NCI-H1048 (cell line): ENCODE results near the gene ADAR.

Experiments used
- DNase-seq: peaks from one replicate; lab custom pipeline; 2025; lab: John Stamatoyannopoulos, UW

The ADAR gene

DNA sequence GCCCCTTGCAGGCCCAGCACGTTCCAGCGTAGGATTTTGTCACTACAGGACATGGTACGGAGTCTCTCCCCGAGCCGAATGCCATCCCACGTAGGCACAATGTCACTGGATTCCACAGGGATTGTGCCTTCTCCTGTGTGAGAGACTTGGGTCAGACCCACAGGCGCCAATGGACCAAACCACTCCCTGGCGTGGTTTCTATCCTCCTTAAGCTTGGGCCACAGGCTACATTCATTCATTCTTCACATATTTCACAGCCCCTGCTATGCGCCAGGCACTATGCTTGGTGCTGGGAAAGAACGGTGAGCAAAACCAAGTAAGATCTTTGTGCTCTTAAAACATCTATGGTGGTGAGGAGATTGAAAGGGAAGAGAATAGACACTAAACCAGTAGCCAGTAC is 21.8 kb downstream of the ADAR start:
- DNase-seq, result no peak

DNA sequence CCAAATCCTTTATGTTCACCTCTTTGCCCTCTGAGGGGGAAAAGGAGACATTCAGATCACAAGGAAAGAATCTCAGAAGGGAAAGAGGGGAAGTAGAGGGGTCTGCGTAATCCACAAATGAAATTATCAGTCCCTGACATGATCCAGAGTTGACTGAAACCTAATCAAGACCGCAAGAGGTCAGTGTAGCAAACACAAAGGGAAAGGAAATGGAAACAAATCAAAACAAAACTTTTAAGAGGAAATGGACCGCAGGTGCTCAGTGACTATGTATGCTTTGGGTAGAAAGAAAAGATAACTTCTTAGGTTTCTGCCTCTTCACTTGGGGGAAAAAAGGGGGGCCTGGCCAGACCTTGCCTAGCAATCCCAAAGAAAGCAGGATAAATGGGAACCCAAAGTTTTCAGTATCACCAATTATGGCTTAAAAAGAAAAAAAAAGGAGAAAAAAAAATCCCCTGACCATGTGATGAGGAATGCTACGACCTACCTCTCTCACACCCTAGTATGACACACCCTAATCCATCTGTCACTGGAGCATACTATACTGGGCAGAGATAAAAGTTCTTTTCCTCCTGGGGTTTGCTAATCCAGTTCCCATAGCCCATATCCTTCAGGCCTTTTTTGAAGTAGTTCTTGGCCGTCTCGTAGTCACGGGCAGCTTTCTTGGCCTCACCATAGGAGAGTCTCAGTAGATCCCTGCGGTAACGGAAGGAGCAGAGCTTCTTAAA is 23.6 kb downstream of the ADAR start:
- no peak for DNase-seq

DNA sequence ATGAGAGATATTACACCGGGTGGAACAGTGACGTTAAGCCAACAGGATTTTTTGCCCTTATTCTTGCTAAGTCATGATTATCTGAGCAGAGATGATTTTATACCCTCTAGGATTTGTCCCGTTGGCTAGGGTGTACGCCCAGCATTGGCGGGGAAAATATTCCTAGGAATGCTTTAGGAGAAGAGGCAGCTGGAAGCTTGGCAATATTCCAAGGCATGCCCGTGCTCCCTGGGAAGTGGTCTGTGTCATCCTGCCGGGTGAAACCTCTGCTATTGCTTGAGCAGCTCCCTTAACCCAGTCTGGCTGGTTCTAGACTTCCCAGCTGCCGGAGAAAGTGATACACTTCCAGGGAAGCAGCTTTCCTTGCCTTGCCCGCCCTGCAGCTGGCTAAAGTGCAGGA is 24.2 kb downstream of the ADAR start:
- DNase-seq, result no peak

DNA sequence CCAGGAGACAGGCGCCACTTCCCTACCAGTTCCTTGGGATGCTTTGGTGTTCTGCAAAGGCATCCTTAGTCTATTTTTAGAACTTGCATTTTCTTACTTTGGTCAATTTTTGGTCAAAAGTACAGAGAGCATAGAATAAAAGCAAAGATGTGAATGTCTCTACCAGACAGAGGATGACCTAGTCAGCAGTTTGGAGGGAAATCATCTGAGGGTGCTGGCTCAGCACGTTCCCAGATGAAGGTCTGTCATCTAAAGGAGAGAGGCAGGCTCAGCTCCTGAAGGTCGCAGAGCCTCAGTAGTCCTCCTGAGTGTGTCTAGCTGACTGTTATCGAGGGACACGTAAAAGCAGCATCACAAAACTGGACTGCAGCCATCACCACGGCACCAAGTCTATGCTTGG is 25.1 kb downstream of the ADAR start:
- no peak for DNase-seq

DNA sequence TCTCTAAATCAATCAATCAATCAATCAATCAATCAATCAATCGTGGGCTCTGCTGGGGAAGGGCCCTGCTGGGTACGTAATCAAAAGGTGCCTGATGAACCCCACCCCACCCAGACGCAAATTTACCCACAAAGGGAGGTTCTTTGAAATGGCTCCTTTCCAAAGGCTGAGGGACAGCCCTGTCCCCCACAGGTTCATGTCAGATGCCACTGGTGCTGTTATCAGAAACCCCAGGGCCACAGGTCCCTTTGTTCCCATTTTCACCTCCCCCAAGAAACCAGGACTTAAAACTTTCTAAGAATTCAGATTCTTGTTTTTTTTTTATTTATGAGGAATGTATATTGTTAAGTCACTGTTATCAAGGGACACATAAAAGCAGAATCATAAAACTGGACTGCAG is 26.2 kb downstream of the ADAR start:
- no peak for DNase-seq

DNA sequence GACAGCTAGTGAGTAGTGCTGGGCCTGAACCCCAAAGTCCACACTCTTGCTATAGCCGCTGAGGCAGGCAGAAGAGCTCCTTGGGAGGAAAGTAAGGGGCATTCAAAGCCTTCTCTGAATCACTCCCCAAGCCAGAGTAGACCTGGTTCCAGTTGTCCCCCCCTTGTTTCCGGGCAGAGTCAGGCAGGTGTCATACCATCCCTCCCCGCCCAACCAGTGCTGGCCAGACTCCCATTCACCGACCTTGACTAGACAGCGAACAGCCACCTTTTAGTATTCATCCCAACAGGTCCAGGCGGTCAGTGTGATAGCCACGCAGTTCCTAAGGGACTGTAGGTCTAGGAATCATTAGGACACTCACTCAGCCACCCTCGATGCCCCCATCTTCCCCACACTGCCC is 28.6 kb downstream of the ADAR start:
- no peak for DNase-seq

DNA sequence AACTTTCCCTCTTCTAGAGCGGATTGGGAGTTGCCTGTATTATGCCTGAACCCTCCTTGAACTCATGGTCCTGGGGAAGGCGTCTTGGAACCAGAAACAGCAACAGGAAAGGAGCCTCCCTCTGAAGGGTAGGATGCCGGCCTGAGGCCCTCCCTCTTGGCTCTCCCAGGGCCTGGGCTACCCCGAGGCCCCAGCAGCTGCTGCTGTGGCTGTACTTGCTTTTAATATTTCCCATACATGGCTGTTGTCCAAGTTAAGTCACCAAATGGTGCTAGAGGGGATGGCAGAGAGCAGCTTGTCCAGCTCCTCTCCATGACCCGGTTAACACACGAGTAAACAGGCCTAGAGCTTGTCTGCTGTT is 29.9 kb downstream of the ADAR start:
- DNase-seq, result no peak

DNA sequence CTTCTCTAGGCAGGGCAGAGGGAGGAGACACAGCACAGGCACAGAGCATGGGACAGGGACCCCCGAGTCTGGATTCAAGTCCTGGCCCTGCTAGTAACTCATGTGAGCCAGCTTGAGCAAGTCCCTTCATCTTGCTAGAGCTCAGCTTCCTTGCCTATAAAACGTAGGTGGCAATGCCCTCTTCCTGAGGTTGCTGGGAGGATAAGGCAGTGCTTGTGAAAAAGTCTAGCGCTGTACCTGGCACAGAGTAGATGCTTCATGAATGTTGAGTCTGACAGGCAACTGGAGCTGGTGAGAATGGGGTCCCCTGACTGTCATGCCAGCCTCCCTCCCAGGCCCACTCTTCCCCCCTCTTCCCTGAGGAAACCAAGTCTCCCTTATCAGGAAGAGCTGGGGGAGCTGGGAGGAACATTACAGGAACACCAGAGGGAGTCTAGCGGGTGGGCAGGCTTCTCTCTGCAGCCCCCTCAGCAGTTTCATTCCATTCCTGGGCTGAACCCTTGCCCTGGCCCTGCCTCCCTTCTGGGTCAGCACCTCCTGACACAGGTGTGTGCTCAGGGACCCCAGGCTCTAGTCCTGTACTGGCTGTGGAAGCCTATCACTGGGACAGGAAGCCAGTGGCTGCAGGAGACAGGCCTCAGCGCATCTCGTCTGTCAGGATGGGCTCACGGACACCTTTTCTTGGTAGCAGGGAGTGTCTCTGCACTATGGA is 30.5 kb downstream of the ADAR start:
- DNase-seq, result no peak

DNA sequence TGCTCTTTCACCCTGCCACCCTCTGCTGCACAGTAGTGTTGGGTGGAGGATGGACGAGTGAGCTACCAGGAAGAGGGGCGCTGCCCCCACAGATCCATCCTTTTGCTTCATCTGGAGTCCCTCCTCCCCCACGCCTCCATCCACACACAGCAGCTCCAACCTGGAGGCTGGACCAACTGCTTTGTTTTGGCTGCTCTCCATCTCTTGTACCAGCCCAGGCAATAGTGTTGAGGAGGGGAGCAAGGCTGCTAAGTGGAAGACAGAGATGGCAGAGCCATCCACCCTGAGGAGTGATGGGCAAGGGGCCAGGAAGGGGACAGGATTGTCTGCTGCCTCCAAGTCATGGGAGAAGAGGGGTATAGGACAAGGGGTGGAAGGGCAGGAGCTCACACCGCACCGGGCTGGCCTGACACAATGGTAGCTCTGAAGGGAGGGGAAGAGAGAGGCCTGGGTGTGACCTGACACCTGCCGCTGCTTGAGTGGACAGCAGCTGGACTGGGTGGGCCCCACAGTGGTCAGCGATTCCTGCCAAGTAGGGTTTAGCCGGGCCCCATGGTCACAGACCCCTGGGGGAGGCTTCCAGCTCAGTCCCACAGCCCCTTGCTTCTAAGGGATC is 31.9 kb downstream of the ADAR start:
- DNase-seq, result no peak

DNA sequence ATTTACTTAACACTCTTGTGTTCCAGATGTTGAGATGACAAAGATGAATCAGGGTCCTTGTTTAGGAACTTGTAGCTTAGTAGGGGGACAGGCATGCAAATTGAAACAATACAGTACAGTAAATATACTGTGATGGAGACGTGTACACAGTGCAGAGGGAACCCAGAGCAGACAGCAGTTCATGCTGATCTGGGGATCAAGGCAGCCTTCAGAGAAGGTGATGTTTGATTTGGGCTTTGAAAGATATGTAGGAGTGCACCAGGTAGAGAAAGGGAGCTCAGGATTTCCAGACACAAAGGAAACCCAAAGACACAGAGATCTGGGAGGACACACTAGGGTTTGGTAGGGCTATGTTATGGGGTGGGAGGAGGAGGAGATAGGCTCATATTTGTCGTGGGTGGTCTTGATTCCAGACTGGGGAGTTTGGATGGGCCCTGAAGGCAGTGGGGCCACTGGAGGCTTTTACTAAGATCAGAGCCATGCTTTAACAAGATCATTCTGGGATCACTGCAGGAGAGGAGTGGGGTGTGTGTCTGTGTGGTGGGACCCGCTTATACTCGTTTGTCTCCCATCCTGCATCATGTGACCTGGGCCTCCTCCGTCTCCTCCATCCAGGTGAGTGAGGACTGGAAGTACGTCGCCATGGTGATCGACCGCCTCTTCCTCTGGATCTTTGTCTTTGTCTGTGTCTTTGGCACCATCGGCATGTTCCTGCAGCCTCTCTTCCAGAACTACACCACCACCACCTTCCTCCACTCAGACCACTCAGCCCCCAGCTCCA is 32.6 kb downstream of the ADAR start:
- no peak for DNase-seq

DNA sequence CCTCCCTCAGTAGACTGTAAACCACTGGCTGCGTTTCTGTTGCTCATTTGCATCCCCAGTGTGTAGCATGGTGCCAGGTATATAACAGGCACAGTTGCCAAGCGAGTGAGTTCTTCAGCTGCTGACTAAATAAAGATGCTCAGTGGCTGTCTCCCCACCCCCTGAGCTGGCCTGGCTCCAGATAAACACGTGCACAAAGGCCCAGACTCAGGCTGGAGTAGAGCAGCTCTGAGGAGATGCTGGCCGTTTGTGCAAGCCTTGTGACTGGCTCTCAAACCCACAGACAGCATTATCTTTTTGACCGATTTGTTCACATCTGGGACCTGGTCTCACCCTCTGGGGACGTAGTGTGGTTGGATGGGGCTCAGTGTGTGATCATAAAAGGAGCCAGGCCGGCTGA is 33.3 kb downstream of the ADAR start:
- no peak for DNase-seq

DNA sequence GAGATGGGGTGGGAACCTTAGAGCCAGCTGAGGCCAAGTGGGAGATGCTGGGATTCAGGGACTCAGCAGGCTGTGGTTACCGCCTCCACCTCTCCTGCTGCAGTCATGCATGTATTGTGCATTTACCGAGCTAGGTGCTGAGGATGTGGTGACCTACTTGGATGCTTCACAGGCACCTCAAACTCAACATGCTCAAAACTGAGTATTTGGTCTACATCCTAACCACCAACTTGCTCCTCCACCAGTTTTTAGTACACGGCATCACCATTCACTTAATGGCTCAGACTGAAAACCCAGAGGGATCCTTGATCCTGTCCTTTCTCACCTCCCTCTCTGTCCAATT is 34.8 kb downstream of the ADAR start:
- no peak for DNase-seq

DNA sequence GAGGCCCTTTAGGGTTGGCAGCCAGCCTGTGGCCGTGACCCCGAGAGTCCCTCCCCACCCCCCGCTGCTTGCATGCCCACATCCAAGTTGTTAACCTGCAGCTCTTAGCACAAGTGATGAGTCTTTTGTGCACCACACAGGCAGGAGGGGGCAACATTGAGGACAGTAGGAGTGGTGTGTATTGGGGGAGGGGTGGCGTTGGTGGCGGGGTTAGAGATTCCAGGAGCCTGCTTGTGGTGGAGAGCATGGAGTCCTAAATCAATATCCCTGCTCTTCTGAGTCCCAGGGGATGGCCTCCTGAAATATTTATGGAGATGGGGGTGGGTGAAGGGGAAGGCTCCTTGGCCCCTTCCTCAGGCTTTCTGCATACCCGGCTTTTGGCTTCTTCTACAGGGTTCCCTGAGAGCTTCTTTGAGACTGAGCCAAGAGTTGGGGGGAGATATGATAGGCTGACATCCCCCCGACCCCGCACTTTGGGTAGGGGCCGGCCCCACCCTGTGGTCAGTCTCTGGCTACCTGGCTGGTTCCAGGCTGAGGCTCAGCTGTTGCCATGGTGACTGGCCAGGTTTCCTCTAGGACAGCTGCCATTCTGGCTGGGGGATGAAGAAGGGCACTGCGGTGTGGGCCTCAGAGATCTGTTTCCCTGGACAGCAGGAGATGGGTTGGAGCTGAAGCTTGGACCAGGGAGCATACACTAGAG is 35.4 kb downstream of the ADAR start:
- DNase-seq, result no peak

DNA sequence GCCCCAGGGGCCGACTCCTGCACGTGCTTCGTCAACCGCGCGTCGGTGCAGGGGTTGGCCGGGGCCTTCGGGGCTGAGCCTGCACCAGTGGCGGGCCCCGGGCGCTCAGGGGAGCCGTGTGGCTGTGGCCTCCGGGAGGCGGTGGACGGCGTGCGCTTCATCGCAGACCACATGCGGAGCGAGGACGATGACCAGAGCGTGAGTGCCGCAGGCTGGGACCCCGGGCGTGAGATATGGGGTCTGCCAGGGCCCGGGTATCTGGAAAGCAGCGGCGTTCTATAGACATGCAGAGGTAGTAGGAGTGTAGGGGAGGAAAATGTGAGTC is 36.1 kb downstream of the ADAR start:
- DNase-seq, result no peak

DNA sequence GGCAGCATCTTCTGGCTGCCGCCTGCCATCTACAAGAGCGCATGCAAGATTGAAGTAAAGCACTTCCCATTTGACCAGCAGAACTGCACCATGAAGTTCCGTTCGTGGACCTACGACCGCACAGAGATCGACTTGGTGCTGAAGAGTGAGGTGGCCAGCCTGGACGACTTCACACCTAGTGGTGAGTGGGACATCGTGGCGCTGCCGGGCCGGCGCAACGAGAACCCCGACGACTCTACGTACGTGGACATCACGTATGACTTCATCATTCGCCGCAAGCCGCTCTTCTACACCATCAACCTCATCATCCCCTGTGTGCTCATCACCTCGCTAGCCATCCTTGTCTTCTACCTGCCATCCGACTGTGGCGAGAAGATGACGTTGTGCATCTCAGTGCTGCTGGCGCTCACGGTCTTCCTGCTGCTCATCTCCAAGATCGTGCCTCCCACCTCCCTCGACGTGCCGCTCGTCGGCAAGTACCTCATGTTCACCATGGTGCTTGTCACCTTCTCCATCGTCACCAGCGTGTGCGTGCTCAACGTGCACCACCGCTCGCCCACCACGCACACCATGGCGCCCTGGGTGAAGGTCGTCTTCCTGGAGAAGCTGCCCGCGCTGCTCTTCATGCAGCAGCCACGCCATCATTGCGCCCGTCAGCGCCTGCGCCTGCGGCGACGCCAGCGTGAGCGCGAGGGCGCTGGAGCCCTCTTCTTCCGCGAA is 36.6 kb downstream of the ADAR start:
- no peak for DNase-seq

DNA sequence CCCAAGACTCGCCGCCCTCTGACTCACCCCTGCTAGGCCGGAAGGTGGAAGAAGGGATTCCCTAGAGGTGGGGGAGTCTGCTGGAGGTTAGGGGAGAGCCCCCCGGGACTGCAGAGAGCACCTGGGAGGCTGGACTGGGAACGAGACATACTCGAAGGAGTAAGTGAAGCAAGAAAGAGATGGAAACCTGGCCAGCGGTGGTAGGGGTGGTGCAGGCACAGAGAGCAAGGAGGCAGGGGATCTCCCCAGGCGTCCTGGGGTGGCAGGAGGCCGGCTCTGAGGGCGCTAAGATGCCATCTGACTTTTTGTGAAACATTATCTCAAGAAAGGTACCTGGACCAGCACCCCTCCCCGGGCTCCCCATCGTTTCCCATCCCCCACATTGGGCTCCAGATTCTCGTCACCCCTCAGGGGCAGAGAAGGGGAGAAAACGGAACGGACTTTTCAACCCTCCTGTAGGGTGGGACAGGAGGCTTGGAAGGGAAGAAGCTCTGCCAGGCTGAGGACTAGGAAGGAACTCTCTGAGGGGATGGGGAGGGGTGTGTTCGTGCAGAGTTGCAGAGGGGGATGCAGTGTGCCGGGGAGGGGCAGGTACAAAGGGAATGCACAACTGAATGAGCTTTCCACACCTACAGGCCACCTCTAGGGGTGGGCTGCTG is 39.7 kb downstream of the ADAR start:
- no peak for DNase-seq

DNA sequence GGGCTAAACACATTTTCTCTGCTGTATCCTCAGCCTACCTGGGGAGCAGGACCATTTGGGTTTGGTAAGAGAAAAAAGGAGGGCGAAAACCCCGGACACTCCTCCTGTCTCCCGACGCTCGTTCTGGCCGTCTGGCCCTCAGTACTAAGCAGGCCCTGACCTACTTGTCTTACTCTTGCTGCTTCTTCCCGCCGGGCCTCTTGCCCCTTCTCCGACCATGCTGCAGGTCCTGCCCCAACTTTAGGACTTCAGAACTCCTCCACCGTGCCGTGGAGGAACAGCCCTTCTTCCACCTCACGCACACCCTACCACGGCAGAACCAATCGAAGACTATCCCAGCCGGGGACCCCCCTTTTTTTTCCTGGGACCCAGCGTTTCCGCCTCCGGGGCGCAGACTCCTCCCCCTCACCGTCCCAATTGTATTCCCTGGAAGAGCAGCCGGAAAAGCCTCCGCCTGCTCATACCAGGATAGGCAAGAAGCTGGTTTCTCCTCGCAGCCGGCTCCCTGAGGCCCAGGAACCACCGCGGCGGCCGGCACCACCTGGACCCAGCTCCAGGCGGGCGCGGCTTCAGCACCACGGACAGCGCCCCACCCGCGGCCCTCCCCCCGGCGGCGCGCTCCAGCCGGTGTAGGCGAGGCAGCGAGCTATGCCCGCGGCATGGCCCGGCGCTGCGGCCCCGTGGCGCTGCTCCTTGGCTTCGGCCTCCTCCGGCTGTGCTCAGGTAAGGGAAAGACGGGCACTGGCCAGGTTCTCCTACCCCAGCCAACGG is 40.4 kb downstream of the ADAR start, which contains the start of gene CHRNB2:
Gene CHRNB2 (plus strand): TSS at position 393 of the 771 bp plus-strand sequence. CDS start 267 bp downstream, at position 660.
- no peak for DNase-seq

DNA sequence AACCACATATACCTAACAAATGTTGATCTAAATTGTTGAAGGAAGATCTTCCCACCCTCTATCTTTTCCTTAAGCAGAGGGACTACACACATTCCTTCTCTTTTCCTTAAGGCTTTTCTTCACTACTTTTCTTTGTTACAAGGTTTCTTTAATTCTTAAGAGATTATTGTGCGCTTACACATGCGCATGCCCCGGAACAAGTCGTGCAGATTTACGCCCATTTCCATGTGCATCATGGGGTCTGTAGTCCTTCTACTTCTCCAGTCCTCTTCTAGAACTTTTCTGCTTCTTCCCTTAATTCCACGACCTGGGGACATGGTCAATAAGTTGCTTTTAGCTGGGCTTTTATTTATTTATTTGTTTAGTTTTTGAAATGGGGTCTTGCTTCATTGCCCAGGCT is 42.1 kb downstream of the ADAR start:
- no peak for DNase-seq

DNA sequence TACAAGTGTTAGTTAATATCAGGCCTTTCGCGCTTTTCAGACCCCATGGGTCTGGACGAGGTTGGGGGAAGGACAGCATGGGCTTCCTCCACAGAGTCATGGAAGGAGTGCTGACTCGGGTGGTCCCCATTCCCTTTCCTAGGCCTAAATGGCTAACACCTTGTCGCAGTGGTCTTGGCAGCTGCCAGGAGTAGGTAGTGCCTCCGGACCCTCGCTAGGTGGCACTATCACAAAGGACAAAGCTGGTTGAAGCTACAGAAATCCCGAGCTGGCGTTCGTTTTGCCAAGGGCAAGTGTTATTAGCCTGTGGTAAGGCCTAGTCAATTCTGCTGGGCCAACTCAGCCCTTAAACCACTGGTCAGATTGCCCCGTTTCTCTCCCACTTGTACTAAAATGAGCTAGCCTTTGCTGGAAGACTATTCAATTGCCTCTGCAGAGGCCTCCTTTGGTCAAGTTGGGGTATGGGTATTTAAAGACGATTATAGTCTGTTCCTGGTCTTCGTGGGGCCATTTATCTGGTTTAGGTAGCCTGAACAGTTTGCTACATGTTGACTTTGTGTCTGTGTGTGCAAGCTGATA is 48.4 kb downstream of the ADAR start:
- DNase-seq, result peak; percentile 92
